ENCODE data around the gene INAVA.
A peak's percentile ranks its signal among the peaks of the same experiment; 100 is the strongest.
"Not testable (repeated sequence)": the region's sequence is repeated elsewhere in the genome, so short reads cannot be mapped to it uniquely, and the experiment has no call there.

Gene INAVA

GRCh38 chr1:200899015-200899386 is 4.3 kb downstream of the INAVA start:
- no peak for DNase-seq (ENCODE audit: low read depth in 2 of 2)

GRCh38 chr1:200899451-200899915 is 4.8 kb downstream of the INAVA start:
- DNase-seq (ENCODE audit: low read depth in 2 of 2): no peak

- no peak for DNase-seq (ENCODE audit: low read depth in 2 of 2)
These were observed 5.5 kb downstream of the INAVA start for GRCh38 chr1:200899954-200900867.

GRCh38 chr1:200900877-200901276 is 6.2 kb downstream of the INAVA start:
- no peak for DNase-seq (ENCODE audit: low read depth in 2 of 2)

- no peak for DNase-seq (ENCODE audit: low read depth in 2 of 2)
These were observed 6.7 kb downstream of the INAVA start for GRCh38 chr1:200901350-200901749.

GRCh38 chr1:200901796-200902444 is 7.2 kb downstream of the INAVA start:
- DNase-seq (ENCODE audit: low read depth in 2 of 2): no peak

GRCh38 chr1:200903793-200904192 is 9.1 kb downstream of the INAVA start:
- no peak for DNase-seq (ENCODE audit: low read depth in 2 of 2)

- DNase-seq (ENCODE audit: low read depth in 2 of 2): no peak
These were observed 10.1 kb downstream of the INAVA start for GRCh38 chr1:200904772-200905171.

GRCh38 chr1:200905411-200906052 is 10.8 kb downstream of the INAVA start:
- DNase-seq (ENCODE audit: low read depth in 2 of 2): peak in 1 of 2 donors; percentile 31

GRCh38 chr1:200906491-200906890 is 11.8 kb downstream of the INAVA start:
- DNase-seq (ENCODE audit: low read depth in 2 of 2): no peak

GRCh38 chr1:200907611-200908097 is 13.0 kb downstream of the INAVA start:
- no peak for DNase-seq (ENCODE audit: low read depth in 2 of 2)

- DNase-seq (ENCODE audit: low read depth in 2 of 2): no peak
These were observed 13.6 kb downstream of the INAVA start for GRCh38 chr1:200908191-200908868.

GRCh38 chr1:200909071-200909470 is 14.4 kb downstream of the INAVA start:
- no peak for DNase-seq (ENCODE audit: low read depth in 2 of 2)

- DNase-seq (ENCODE audit: low read depth in 2 of 2): no peak
These were observed 15.1 kb downstream of the INAVA start for GRCh38 chr1:200909757-200910239.

- DNase-seq (ENCODE audit: low read depth in 2 of 2): no peak
These were observed 16.7 kb downstream of the INAVA start for GRCh38 chr1:200911361-200911760.

- not testable (repeated sequence) for DNase-seq (ENCODE audit: low read depth in 2 of 2)
These were observed 17.2 kb downstream of the INAVA start for GRCh38 chr1:200911936-200912335.

GRCh38 chr1:200912737-200913407 is 18.2 kb downstream of the INAVA start:
- DNase-seq (ENCODE audit: low read depth in 2 of 2): no peak

GRCh38 chr1:200916152-200916551 is 21.5 kb downstream of the INAVA start:
- DNase-seq (ENCODE audit: low read depth in 2 of 2): no peak

- DNase-seq (ENCODE audit: low read depth in 2 of 2): no peak
These were observed 22.0 kb downstream of the INAVA start for GRCh38 chr1:200916681-200917080.

GRCh38 chr1:200917291-200917817 is 22.7 kb downstream of the INAVA start:
- no peak for DNase-seq (ENCODE audit: low read depth in 2 of 2)

- DNase-seq (ENCODE audit: low read depth in 2 of 2): no peak
These were observed 23.3 kb downstream of the INAVA start for GRCh38 chr1:200918006-200918405.
